GM21717 (cell line): ENCODE data around the gene ZDHHC20.

Experiments used
- ATAC-seq: cut with Tn5 transposase; IDR thresholded peaks from one replicate; pipeline ENCODE4 v1.9.1; 2021; ENCODE audit warnings: mild to moderate bottlenecking, moderate library complexity; ENCODE audit not compliant: unreplicated experiment

Gene ZDHHC20

DNA sequence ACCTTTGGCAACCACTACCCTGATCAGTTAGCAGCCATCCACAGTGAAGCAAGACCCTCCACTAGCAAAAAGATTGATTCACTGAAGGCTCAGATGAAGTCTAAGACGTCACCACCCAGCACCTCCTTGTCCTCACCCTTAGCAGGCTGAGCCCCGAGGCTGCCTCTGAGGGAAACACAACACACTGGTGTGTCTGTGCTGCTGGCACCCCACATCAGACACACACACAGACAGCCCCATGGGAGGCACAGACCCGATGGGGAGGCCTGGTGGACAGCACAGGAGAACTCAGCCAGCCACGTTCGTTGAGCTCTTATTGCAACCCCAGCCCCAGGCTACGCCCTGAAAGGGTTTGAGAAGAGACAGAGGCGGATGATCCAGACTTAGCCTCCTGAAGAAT, 94.7 kb downstream of the ZDHHC20 start:
- no peak for ATAC-seq

- ATAC-seq = no peak
Measured at GRCh38 chr13:21362741-21363140, 96.4 kb downstream of the ZDHHC20 start.

GRCh38 chr13:21361706-21362105, 97.4 kb downstream of the ZDHHC20 start:
- no peak for ATAC-seq

- no peak for ATAC-seq
Measured at GRCh38 chr13:21361123-21361522, 98.0 kb downstream of the ZDHHC20 start.

GRCh38 chr13:21360463-21360862, 98.6 kb downstream of the ZDHHC20 start:
- ATAC-seq = no peak

DNA sequence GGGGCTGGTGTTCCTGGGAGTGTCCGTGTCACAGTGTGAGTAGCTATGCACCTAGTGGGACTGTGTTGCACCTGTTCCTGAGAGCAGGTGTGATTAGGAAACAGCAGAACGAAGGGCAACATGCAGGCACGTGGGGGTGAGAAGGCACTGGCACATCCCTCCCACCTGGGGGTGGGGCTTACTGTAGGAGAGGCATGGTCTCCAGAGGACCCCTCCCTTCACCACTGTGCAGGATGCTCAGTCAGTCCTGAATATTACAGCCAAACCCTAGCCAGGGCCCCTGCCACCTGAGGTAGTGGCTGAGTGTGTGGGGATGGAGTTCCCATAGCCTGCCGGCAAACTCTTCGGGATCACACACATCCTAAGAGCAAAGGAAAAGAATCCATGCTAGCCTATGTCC, 99.2 kb downstream of the ZDHHC20 start:
- ATAC-seq = no peak

DNA sequence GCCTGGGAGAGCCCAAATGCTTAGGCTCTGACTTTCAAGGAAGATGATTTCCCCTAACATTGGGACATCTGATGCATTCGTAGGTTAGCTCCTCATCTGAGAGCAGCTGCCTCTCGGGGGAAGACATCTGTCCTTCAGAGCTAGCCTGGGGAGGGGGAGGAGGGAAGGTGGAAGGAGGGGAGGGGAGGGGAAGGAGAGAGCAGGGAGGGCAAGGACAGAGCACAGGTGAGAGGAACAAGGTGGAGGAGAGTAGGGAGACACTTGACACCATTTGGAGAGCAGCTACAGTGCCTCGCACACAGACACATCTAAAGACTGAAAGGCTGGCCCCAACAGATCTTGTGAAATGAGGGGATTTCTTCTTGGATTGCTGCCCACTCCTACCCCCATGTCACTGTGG, 103.8 kb downstream of the ZDHHC20 start:
- ATAC-seq = no peak

- ATAC-seq = no peak
Measured at GRCh38 chr13:21354721-21355120, 104.4 kb downstream of the ZDHHC20 start.

DNA sequence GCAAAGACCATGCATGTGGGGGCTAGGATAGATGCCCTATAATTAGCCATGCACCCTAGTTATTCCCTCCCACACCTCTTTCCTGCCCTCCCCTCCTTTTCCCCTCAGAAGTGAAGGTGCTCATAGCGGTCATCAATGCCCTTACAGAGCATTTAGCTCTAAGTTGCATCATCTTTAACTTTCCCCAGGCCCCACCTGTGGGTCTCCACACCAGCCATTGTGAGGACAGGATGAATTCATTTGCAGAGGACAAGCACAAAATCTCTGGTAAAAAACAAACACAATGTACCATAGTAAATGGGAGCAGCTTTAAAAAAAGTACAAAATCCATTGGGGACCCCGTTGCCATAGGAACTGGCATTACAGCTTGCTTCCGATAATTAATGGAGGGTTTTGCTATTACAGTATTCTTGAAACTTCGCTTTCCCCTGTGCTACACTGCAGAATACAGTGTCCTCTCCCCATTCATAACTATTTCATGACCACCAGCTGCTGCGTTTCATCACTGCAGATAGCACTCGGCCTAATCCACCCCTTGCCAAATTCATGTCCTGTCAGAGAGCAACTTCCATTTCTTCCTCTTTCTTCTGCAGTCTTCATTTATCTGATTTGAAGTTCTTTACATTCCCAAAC, 110.5 kb downstream of the ZDHHC20 start:
- ATAC-seq = no peak

- ATAC-seq = no peak
Measured at GRCh38 chr13:21347753-21348318, 111.3 kb downstream of the ZDHHC20 start.

- no peak for ATAC-seq
Measured at GRCh38 chr13:21344662-21345176, 114.4 kb downstream of the ZDHHC20 start.

GRCh38 chr13:21343659-21344058, 115.4 kb downstream of the ZDHHC20 start:
- ATAC-seq = no peak

- ATAC-seq = no peak
Measured at GRCh38 chr13:21342699-21343442, 116.2 kb downstream of the ZDHHC20 start.

- ATAC-seq = no peak
Measured at GRCh38 chr13:21341637-21342422, 117.3 kb downstream of the ZDHHC20 start.

- no peak for ATAC-seq
Measured at GRCh38 chr13:21338639-21339278, 120.3 kb downstream of the ZDHHC20 start.

DNA sequence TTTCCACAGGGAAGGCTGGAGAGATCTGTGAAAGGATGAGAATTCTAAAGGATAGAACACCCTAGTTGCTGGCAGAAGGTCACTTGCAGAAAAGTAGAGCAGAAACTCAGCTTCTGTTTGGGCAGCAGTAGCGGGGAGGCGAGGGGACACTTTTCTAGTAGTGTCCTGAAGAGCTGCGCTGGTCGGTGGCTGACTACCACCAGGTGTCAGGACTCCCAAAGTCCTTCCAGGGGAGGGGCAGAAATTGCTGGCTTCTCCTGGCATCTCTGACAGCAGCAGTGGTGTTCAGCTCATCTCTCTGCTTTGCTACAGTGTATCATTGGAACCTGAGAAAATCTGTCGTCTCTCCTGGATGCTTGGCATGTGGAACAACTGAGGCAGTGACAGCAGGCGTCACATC, 120.9 kb downstream of the ZDHHC20 start:
- ATAC-seq = no peak

DNA sequence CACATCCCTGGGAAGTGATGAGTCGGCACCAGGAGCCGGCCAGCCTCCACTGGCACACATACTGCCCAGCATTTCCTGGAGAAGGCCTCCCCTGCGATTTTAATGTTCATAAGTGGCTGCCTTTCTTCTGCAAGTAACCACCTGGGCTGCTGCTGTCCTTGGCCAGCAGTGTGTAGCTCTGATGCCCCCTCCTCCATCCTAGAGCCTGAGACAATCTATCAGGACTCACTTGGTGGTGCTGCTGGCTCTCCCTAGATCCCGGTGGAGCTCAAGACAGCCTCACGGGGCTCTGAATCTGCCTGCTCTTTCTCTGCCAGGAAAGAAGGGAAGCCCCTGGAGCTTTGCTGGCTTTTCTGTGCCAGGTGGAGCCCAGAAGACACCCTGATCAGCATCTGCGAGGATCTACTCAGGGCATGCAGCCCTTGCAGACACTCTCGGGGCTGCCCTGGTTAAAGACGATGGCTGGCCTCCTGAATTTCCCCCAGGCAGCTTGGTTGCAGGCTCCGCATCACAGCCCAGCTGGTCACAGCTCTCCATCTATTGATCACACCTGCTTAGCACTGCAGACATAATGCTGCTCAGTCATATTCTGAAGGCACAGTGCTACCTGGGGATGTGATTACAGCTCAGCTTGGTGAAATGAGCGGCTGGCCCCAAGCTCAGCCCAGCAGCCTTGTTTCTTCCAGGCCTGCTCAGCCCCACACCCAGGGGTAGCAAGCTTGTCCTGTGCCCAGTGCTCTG, 122.3 kb downstream of the ZDHHC20 start:
- no peak for ATAC-seq

DNA sequence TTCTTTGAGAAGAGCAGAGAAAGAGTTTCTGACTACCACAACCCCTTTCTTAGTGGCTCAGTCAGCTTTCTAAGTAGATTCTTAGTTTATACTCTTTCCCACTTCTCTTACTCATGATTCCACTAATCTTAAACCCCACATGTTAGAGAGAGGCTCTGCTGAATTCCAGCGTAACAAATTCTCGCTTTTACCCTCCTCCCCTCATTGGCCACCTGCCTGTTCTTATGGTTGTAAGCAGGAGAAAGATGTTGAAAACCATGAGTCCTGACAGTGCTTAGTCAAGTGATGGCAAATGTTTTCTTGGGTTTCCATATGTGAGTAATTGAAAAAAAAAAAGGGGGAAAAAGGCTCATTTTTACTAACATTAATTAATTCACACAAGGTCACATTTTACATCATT, 125.9 kb downstream of the ZDHHC20 start:
- no peak for ATAC-seq

- peak; percentile 84 for ATAC-seq
Measured at GRCh38 chr13:21330126-21330861, 128.8 kb downstream of the ZDHHC20 start.
